AG04450 (cell line): ENCODE data around the gene SGPL1. TPM values are rescaled to one million over a fixed set of nuclear protein-coding genes. Genes with fewer than 3 reads are reported as not detected.
"Not testable (repeated sequence)": the region's sequence is repeated elsewhere in the genome, so short reads cannot be mapped to it uniquely, and the experiment has no call there.

ENCODE experiments used
- CTCF ChIA-PET: fragments of 300-600, 350-600 bp; formaldehyde crosslinking; extraction: SDS; loops from one replicate; lab custom pipeline; 2022; ENCODE audit warnings: antibody characterized with exemption, inconsistent platforms; lab: Charles Lee
- POLR2A ChIA-PET: fragments of 350-600 bp; formaldehyde crosslinking; extraction: SDS; loops from one replicate; lab custom pipeline; 2021; ENCODE audit warnings: antibody characterized with exemption, inconsistent platforms; lab: Yijun Ruan, JAX
- DNase-seq: peaks from one replicate; pipeline ENCODE4 v3.0.0-alpha.2; 2011; ENCODE audit warnings: low read depth, low spot score
- H3K27ac ChIP-seq: one replicate; pipeline ENCODE4 v1.5.1; 2012; ENCODE audit warnings: low read depth, low read length, control low read depth
- H3K27me3 ChIP-seq: one replicate; pipeline ENCODE4 v1.6.0; 2012; ENCODE audit warnings: low read length; ENCODE audit not compliant: control insufficient read depth, insufficient read depth
- H3K4me3 ChIP-seq: 2 replicates; pipeline ENCODE4 v1.5.1; 2011; ENCODE audit warnings: mild to moderate bottlenecking, low read depth, low read length, control low read depth
- H3K9me3 ChIP-seq: 2 replicates; pipeline ENCODE4 v1.5.1; 2012; ENCODE audit warnings: low read length; ENCODE audit not compliant: control insufficient read depth, insufficient read depth
- CTCF ChIP-seq: IDR thresholded peaks from 2 replicates; pipeline ENCODE4 v1.5.1; 2011; ENCODE audit warnings: low read depth, low read length, control low read depth, inconsistent platforms
- polyA plus RNA-seq: library from polyadenylated mRNA; depleted of rRNA; stranded (reverse); fragments of >200 nt; gene quantifications from 2 replicates; pipeline ENCODE4 v1.2.3, GENCODE V29; 2011

SGPL1 gene
- polyA plus RNA-seq, 1 experiment = 30.8 TPM

- Histone ChIP-seq H3K27me3 (peaks cover 45% of the 10 kb centered on the region), H3K4me3 (no peak overlapping the region), H3K27ac (no peak overlapping the region), H3K9me3 (no peaks in the 10 kb centered on the region; the same call in 1 of the 2 replicates)
- no peak for TF ChIP-seq CTCF
- no peak for DNase-seq
- POLR2A ChIA-PET = no interaction called here
- CTCF ChIA-PET = no interaction called here
These were observed 103.2 kb downstream of the SGPL1 start for GRCh38 chr10:70918851-70919530.

- H3K4me3 ChIP-seq, DNase-seq, POLR2A ChIA-PET, H3K9me3 ChIP-seq, H3K27ac ChIP-seq, CTCF ChIA-PET: not testable (repeated sequence)
- H3K27me3 ChIP-seq = peaks cover 41% of the 10 kb centered on the region
These were observed 104.2 kb downstream of the SGPL1 start for GRCh38 chr10:70919906-70920305.

GRCh38 chr10:70920519-70920918 lies 104.8 kb downstream of the SGPL1 start:
- Histone ChIP-seq H3K27ac (no peak overlapping the region), H3K27me3 (peaks cover 40% of the 10 kb centered on the region), H3K9me3 (no peaks in the 10 kb centered on the region; the same call in 1 of the 2 replicates), H3K4me3 (no peak overlapping the region)
- no peak for TF ChIP-seq CTCF
- ChIA-PET CTCF (no interaction called here), POLR2A (no interaction called here)
- DNase-seq = no peak

GRCh38 chr10:70921285-70921684 lies 105.5 kb downstream of the SGPL1 start:
- no peak overlapping the region for H3K4me3 ChIP-seq
- no peak for TF ChIP-seq CTCF
- no peak overlapping the region for H3K27ac ChIP-seq
- POLR2A ChIA-PET = interaction anchor here (0.6 kb wide), 1 partner anchor 21 kb away, joined by 4 read pairs; no protein-coding TSS in a partner anchor
- CTCF ChIA-PET = interaction anchor here (0.6 kb wide), 1 partner anchor 940 kb away, joined by 7 read pairs; no protein-coding TSS in a partner anchor
- peaks cover 34% of the 10 kb centered on the region for H3K27me3 ChIP-seq
- no peak for DNase-seq
- H3K9me3 ChIP-seq = no peaks in the 10 kb centered on the region; the same call in 1 of the 2 replicates

GRCh38 chr10:70923696-70924095 lies 107.9 kb downstream of the SGPL1 start:
- no peaks in the 10 kb centered on the region; the same call in 1 of the 2 replicates for H3K9me3 ChIP-seq
- no peak for TF ChIP-seq CTCF
- ChIA-PET CTCF (interaction anchor here (2.9 to 4.8 kb wide), 4 partner anchors 20 to 361 kb away, joined by 8 to 38 read pairs (median 22); no protein-coding TSS in a partner anchor), POLR2A (no interaction called here)
- no peak overlapping the region for H3K27ac ChIP-seq
- DNase-seq = no peak
- H3K4me3 ChIP-seq = no peak overlapping the region
- H3K27me3 ChIP-seq = peaks cover 33% of the 10 kb centered on the region
